Aorta (tissue), 5 donors: ENCODE measurements around the gene TUSC2. TPM values are rescaled to one million over a fixed set of nuclear protein-coding genes. Genes with fewer than 3 reads are reported as not detected.
A peak's percentile ranks its signal among the peaks of the same experiment; 100 is the strongest.

ENCODE experiments used
- ATAC-seq: fragments of 200-7000 bp; cut with Tn5 transposase; one replicate; pipeline ENCODE4 v1.9.1; 2022; ENCODE audit warnings: moderate library complexity; ENCODE audit not compliant: low FRiP score
- DNase-seq, 2 donors: peaks; one replicate each; pipeline ENCODE4 v3.0.0-alpha.2; 2020
- H3K27ac ChIP-seq, 2 donors: one replicate each; pipeline ENCODE4 v1.5.1; 2013; ENCODE audit warnings: low read length in 2 of 2, mild to moderate bottlenecking in 2 of 2, moderate library complexity in 2 of 2, control low read depth in 1 of 2, inconsistent platforms in 1 of 2, low read depth in 1 of 2
- H3K27me3 ChIP-seq, 2 donors: one replicate each; pipeline ENCODE4 v1.6.1; 2013; ENCODE audit warnings: control low read depth in 1 of 2, low read length in 1 of 2, mild to moderate bottlenecking in 1 of 2, moderate library complexity in 1 of 2; ENCODE audit not compliant: insufficient read depth in 2 of 2, control insufficient read depth in 1 of 2
- H3K36me3 ChIP-seq, 2 donors: one replicate each; pipeline ENCODE4 v1.6.1; 2013; ENCODE audit warnings: control low read depth in 1 of 2, low read length in 1 of 2, mild to moderate bottlenecking in 1 of 2; ENCODE audit not compliant: insufficient read depth in 2 of 2, control insufficient read depth in 1 of 2
- H3K4me1 ChIP-seq, 2 donors: one replicate each; pipeline ENCODE4 v1.6.1; 2013; ENCODE audit warnings: low read length in 2 of 2, control low read depth in 1 of 2, mild to moderate bottlenecking in 1 of 2, moderate library complexity in 1 of 2; ENCODE audit not compliant: insufficient read depth in 2 of 2, control insufficient read depth in 1 of 2
- H3K4me3 ChIP-seq, 2 donors: one replicate each; pipeline ENCODE4 v1.5.1; 2013; ENCODE audit warnings: low read length in 2 of 2, control low read depth in 1 of 2, mild to moderate bottlenecking in 1 of 2
- H3K9me3 ChIP-seq: one replicate; pipeline ENCODE4 v1.6.1; 2013; ENCODE audit warnings: mild to moderate bottlenecking, low read length; ENCODE audit not compliant: control insufficient read depth
- WGBS, 2 donors: extraction: QIAGEN DNeasy Blood & Tissue Kit; methylation state at CpG; one replicate each; pipeline ENCODE4 v1.1.7; 2013; 5-methylcytosine and 5-hydroxymethylcytosine counted together
- intact Hi-C, 2 donors: fragments of 100-400 bp; cut with DNase I; formaldehyde crosslinking; loops; one replicate each; pipeline versions ENCODE4 v1.14.2 to v1.15.0; 2022
- polyA plus RNA-seq, 2 donors: library from polyadenylated mRNA; stranded (reverse); fragments of 200-250 nt; gene quantifications; one replicate each; pipeline ENCODE4 v1.2.3, GENCODE V29; 2013
- total RNA-seq, 2 donors: library from RNA; stranded (reverse); fragmentation: NEBNext Ultra II Directional; extraction: Animal tissue kit (Norgen Biotek cat#: 25700); gene quantifications; one replicate each; pipeline ENCODE4 v1.2.1, GENCODE V29; 2021
- donor health status: healthy with polysubstance abuse.
- donor health status: Bipolar disorder and iron deficiency.
- donor health status: DM: no; HTN: no; CAD: no.
- donor health status: DM: no; HTN: no; CAD: no.
- donor health status: DM: yes; HTN: yes; CAD: no.

The TUSC2 gene
- total and polyA plus RNA-seq, 4 donors = 18.9 to 33.2 (median 25.5) TPM

GRCh38 chr3:50319894-50320625 is 8.0 kb downstream of the TUSC2 start:
- no peaks in the 10 kb centered on the region for H3K27me3 ChIP-seq
- H3K27ac ChIP-seq = no peak overlapping the region
- H3K4me1 ChIP-seq = no peaks in the 10 kb centered on the region
- DNase-seq (peak in 1 of 2 donors; percentile 57), ATAC-seq (no peak)
- 83% methylated on average over 29 of the region's 29 CpGs for WGBS, 2 donors
- intact Hi-C loops = no loop called here
- H3K36me3 ChIP-seq = no peaks in the 10 kb centered on the region
- no peaks in the 10 kb centered on the region for H3K9me3 ChIP-seq
- no peak overlapping the region for H3K4me3 ChIP-seq

GRCh38 chr3:50319181-50319893 is 8.7 kb downstream of the TUSC2 start:
- Histone ChIP-seq H3K27me3 (no peaks in the 10 kb centered on the region), H3K4me1 (no peaks in the 10 kb centered on the region), H3K9me3 (no peaks in the 10 kb centered on the region), H3K4me3 (no peak overlapping the region), H3K36me3 (no peaks in the 10 kb centered on the region), H3K27ac (no peak overlapping the region)
- DNase-seq = peak in 1 of 2 donors; percentile 41
- WGBS, 2 donors = 90 to 94% methylated on average over 16 of the region's 16 CpGs
- intact Hi-C loops = no loop called here
- no peak for ATAC-seq

- intact Hi-C loops = no loop called here
- Histone ChIP-seq H3K27me3 (no peaks in the 10 kb centered on the region), H3K4me3 (no peak overlapping the region), H3K27ac (no peak overlapping the region), H3K9me3 (no peaks in the 10 kb centered on the region), H3K4me1 (no peaks in the 10 kb centered on the region), H3K36me3 (no peaks in the 10 kb centered on the region)
- 86 to 87% methylated on average over 10 of the region's 10 CpGs for WGBS, 2 donors
- DNase-seq (peak in 1 of 2 donors; percentile 57), ATAC-seq (no peak)
Measured at GRCh38 chr3:50318615-50319014, 9.4 kb downstream of the TUSC2 start.

- Histone ChIP-seq H3K4me1 (no peaks in the 10 kb centered on the region), H3K4me3 (no peak overlapping the region), H3K9me3 (no peaks in the 10 kb centered on the region), H3K36me3 (no peaks in the 10 kb centered on the region), H3K27ac (no peak overlapping the region), H3K27me3 (no peaks in the 10 kb centered on the region)
- ATAC-seq (no peak), DNase-seq (peak in 1 of 2 donors; percentile 33)
- 85 to 92% methylated on average over 11 of the region's 11 CpGs for WGBS, 2 donors
- intact Hi-C loops = no loop called here
Measured at GRCh38 chr3:50318163-50318562, 9.9 kb downstream of the TUSC2 start.

- intact Hi-C loops = no loop called here
- ATAC-seq (no peak), DNase-seq (peak in 1 of 2 donors; percentile 54)
- H3K4me1 ChIP-seq = no peaks in the 10 kb centered on the region
- H3K27ac ChIP-seq = no peak overlapping the region
- no peaks in the 10 kb centered on the region for H3K36me3 ChIP-seq
- WGBS, 2 donors = 60 to 67% methylated on average over 6 of the region's 6 CpGs
- no peaks in the 10 kb centered on the region for H3K9me3 ChIP-seq
- H3K27me3 ChIP-seq = no peaks in the 10 kb centered on the region
- no peak overlapping the region for H3K4me3 ChIP-seq
Measured at GRCh38 chr3:50317300-50317699, 10.7 kb downstream of the TUSC2 start.

- Histone ChIP-seq H3K4me1 (no peaks in the 10 kb centered on the region), H3K4me3 (no peak overlapping the region), H3K27ac (no peak overlapping the region), H3K36me3 (no peaks in the 10 kb centered on the region), H3K27me3 (no peaks in the 10 kb centered on the region), H3K9me3 (no peaks in the 10 kb centered on the region)
- DNase-seq (peak in 1 of 2 donors; percentile 62), ATAC-seq (no peak)
- intact Hi-C loops = no loop called here
- 81 to 83% methylated on average over 9 of the region's 9 CpGs for WGBS, 2 donors
Measured at GRCh38 chr3:50316657-50317242, 11.3 kb downstream of the TUSC2 start.

- intact Hi-C loops = no loop called here
- ATAC-seq (no peak), DNase-seq (peak in 1 of 2 donors; percentile 25)
- Histone ChIP-seq H3K27ac (no peak overlapping the region), H3K4me3 (no peak overlapping the region), H3K9me3 (no peaks in the 10 kb centered on the region), H3K4me1 (no peaks in the 10 kb centered on the region), H3K36me3 (no peaks in the 10 kb centered on the region), H3K27me3 (no peaks in the 10 kb centered on the region)
- 96 to 100% methylated on average over 4 of the region's 4 CpGs for WGBS, 2 donors
Measured at GRCh38 chr3:50314816-50315215, 13.2 kb downstream of the TUSC2 start.

GRCh38 chr3:50314342-50314741 is 13.7 kb downstream of the TUSC2 start:
- Histone ChIP-seq H3K27me3 (no peaks in the 10 kb centered on the region), H3K4me3 (no peak overlapping the region), H3K36me3 (no peaks in the 10 kb centered on the region), H3K4me1 (no peaks in the 10 kb centered on the region), H3K27ac (no peak overlapping the region), H3K9me3 (no peaks in the 10 kb centered on the region)
- ATAC-seq (no peak), DNase-seq (peak in 1 of 2 donors; percentile 30)
- 61 to 67% methylated on average over 3 of the region's 3 CpGs for WGBS, 2 donors
- intact Hi-C loops = no loop called here
